Activated CD8-positive, alpha-beta T cell treated with anti-CD3 and anti-CD28 coated beads for 36 hours (primary cell): ENCODE results near the gene RNF111. TPM values are rescaled to one million over a fixed set of nuclear protein-coding genes. Genes with fewer than 3 reads are reported as not detected.
A peak's percentile ranks its signal among the peaks of the same experiment; 100 is the strongest.

Experiments
- ATAC-seq: fragments of 200-7000 bp; cut with Tn5 transposase; one replicate; pipeline ENCODE4 v1.10.0; 2021; ENCODE audit warnings: mild to moderate bottlenecking, moderate library complexity
- CTCF ChIA-PET: fragments of 350-600 bp; sonication (Branson Sonifier 250); formaldehyde crosslinking; loops from one replicate; lab custom pipeline; 2021; ENCODE audit warnings: antibody characterized with exemption; lab: Charles Lee
- POLR2A ChIA-PET: fragments of 350-600 bp; sonication (Branson Sonifier 250); formaldehyde crosslinking; loops from one replicate; lab custom pipeline; 2021; ENCODE audit warnings: antibody characterized with exemption; lab: Charles Lee
- DNase-seq: peaks from one replicate; pipeline ENCODE4 v3.0.0-alpha.2; 2020
- H3K27ac Mint-ChIP-seq: one replicate; pipeline ENCODE4 v1.8.0; 2021; ENCODE audit warnings: mild to moderate bottlenecking, mixed read lengths
- H3K27me3 Mint-ChIP-seq: one replicate; pipeline ENCODE4 v1.8.0; 2021; ENCODE audit warnings: mixed read lengths
- H3K36me3 Mint-ChIP-seq: one replicate; pipeline ENCODE4 v1.8.0; 2021; ENCODE audit warnings: low read depth, mixed read lengths
- H3K4me1 Mint-ChIP-seq: one replicate; pipeline ENCODE4 v1.8.0; 2021; ENCODE audit warnings: low read depth, mixed read lengths
- H3K4me3 Mint-ChIP-seq: one replicate; pipeline ENCODE4 v1.8.0; 2021; ENCODE audit warnings: mild to moderate bottlenecking, moderate library complexity, mixed read lengths
- H3K9me3 Mint-ChIP-seq: one replicate; pipeline ENCODE4 v1.8.0; 2021; ENCODE audit warnings: mixed read lengths
- CTCF ChIP-seq: fragments of 200-600 bp; IDR thresholded peaks from one replicate; pipeline ENCODE4 v1.8.0; 2022; ENCODE audit warnings: antibody characterized with exemption, mild to moderate bottlenecking
- intact Hi-C: fragments of 100-400 bp; cut with micrococcal nuclease; formaldehyde crosslinking; loops from one replicate; pipeline ENCODE4 v1.10.0; 2022
- total RNA-seq, 2 experiments: library from RNA; stranded (reverse); gene quantifications; one replicate each; pipeline ENCODE4 v1.2.3, GENCODE V29; 2021

Gene RNF111
- total RNA-seq, 2 experiments from 2014 or later: 28.5 to 30.5 TPM

DNA sequence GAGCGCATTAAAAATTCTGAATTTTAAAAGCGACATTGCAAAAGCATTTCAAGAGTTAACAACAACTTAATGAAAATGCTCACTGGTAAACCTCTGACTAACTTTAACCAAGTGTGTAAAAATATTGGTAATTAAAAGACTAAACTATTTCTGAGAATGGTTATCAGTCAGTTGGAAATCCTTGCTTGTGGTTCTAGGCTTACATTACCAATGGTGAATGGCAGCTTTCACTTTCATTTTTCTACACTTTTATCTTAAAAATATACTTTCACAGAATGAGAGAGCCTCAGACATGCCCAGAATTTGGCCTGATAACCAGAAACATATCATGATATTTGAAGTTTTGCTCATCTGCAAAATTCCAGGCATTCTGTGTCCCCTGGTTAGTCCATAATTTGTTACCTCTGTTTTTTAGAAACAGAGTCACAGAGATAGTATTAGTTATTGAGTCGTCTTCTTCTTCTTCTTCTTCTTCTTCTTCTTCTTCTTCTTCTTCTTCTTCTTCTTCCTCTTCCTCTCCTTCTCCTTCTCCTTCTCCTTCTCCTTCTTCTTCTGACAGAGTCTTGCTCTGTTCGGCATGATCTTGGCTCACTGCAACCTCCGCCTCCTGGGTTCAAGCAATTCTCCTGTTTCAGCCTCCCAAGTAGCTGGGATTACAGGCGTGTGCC, 5.5 kb upstream of the RNF111 start:
- no peaks in the 10 kb centered on the region for H3K27me3 Mint-ChIP-seq
- DNase-seq (no peak), ATAC-seq (peak; percentile 42)
- ChIA-PET CTCF (interaction anchor here (1.0 kb wide), 1 partner anchor 21 kb away, joined by 3 read pairs; no protein-coding TSS in a partner anchor), POLR2A (interaction anchor here (0.8 kb wide), 1 partner anchor 60 kb away, joined by 3 read pairs; no protein-coding TSS in a partner anchor)
- no peak for TF ChIP-seq CTCF
- no peaks in the 10 kb centered on the region for H3K36me3 Mint-ChIP-seq
- H3K4me3 Mint-ChIP-seq: peak overlapping the region; percentile 30
- H3K27ac Mint-ChIP-seq: peak overlapping the region; percentile 48
- H3K9me3 Mint-ChIP-seq: no peaks in the 10 kb centered on the region
- intact Hi-C loops: loop anchor here (10.0 kb wide), 1 partner anchor 73 kb away; no protein-coding TSS in a partner anchor
- peaks cover 34% of the 10 kb centered on the region for H3K4me1 Mint-ChIP-seq

- ChIA-PET POLR2A (no interaction called here), CTCF (no interaction called here)
- intact Hi-C loops: loop anchor here (10.0 kb wide), 1 partner anchor 72 kb away; no protein-coding TSS in a partner anchor
- H3K27ac Mint-ChIP-seq: no peak overlapping the region
- no peak for TF ChIP-seq CTCF
- no peaks in the 10 kb centered on the region for H3K27me3 Mint-ChIP-seq
- no peaks in the 10 kb centered on the region for H3K9me3 Mint-ChIP-seq
- H3K36me3 Mint-ChIP-seq: no peaks in the 10 kb centered on the region
- H3K4me3 Mint-ChIP-seq: no peak overlapping the region
- no peak for DNase-seq
- ATAC-seq: no peak
- H3K4me1 Mint-ChIP-seq: peaks cover 40% of the 10 kb centered on the region
These were observed 4.2 kb upstream of the RNF111 start for GRCh38 chr15:58983261-58983660.

DNA sequence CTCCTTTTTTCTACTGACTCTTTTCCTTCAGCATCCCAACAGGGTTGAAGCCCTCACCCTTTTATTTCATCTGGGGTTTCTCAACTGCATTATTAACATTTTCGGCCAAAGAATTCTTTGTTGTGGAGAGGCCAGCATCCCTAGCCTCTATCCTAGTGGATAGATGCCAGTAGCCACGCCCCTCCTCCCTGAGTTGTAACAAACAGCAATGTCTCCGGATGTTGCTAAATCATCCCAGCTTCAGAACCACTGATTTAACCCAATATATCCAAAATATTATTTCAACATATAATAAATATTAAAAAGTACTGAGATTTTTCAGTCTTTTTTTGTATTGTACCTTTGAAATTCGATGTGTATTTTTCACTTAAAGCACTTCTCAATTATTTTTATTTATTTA, 2.0 kb upstream of the RNF111 start:
- Mint-ChIP-seq H3K9me3 (no peaks in the 10 kb centered on the region), H3K4me1 (peaks cover 39% of the 10 kb centered on the region), H3K36me3 (peaks cover 7% of the 10 kb centered on the region), H3K4me3 (no peak overlapping the region), H3K27me3 (no peaks in the 10 kb centered on the region), H3K27ac (no peak overlapping the region)
- intact Hi-C loops: loop anchor here (10.0 kb wide), 1 partner anchor 69 kb away; no protein-coding TSS in a partner anchor
- CTCF ChIA-PET: no interaction called here
- no peak for TF ChIP-seq CTCF
- POLR2A ChIA-PET: no interaction called here
- ATAC-seq (no peak), DNase-seq (no peak)

DNA sequence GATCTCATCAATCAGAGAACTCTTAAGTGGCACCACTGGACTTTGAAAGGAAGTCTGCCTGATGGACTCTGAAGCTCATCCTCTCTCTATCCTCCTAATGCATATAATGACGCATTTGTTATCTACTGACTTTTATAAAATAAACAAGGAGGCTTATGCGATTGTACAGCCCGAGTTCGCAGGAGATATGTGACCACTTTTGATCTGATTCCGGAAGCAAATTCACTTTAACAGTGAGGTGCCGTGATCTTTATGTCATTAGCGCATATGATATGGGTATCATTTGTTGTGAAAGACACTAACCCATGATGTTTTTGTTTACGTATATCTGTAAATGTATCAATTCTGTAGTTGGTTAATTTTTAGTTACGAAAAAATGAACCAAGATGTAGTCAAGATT, 427 bp upstream of the RNF111 start:
- no peak for ATAC-seq
- Mint-ChIP-seq H3K4me1 (peaks cover 39% of the 10 kb centered on the region), H3K27me3 (no peaks in the 10 kb centered on the region), H3K9me3 (no peaks in the 10 kb centered on the region), H3K36me3 (peaks cover 20% of the 10 kb centered on the region), H3K4me3 (peak overlapping the region; percentile 93), H3K27ac (peak overlapping the region; percentile 89)
- CTCF ChIA-PET: no interaction called here
- peak; percentile 8 for DNase-seq
- intact Hi-C loops: loop anchor here (10.0 kb wide), 1 partner anchor 68 kb away; no protein-coding TSS in a partner anchor
- TF ChIP-seq CTCF: no peak
- POLR2A ChIA-PET: interaction anchor here (0.6 to 1.4 kb wide), 4 partner anchors 9 to 288 kb away, joined by 3 to 4 read pairs (median 3); no protein-coding TSS in a partner anchor
